Non-pigmented ciliary epithelial cell (primary cell): ENCODE measurements around the gene LAMB4.

Experiments used
- DNase-seq: peaks from one replicate; pipeline ENCODE4 v3.0.0-alpha.2; 2010; ENCODE audit warnings: low read depth

The LAMB4 gene

GRCh38 chr7:108130261-108130660, at the start of gene LAMB4:
Gene LAMB4 (minus strand): TSS chr7:108130361. CDS start chr7:108123164, 7,197 bp downstream.
- no peak for DNase-seq

- no peak for DNase-seq
These were observed 48.2 kb upstream of the LAMB4 start for GRCh38 chr7:108178398-108178797.

- DNase-seq: no peak
These were observed 41.0 kb upstream of the LAMB4 start for GRCh38 chr7:108171164-108171563.

- no peak for DNase-seq
These were observed 40.1 kb upstream of the LAMB4 start for GRCh38 chr7:108170251-108170650.

GRCh38 chr7:108167460-108167859, 37.3 kb upstream of the LAMB4 start:
- DNase-seq: no peak

- no peak for DNase-seq
These were observed 36.5 kb upstream of the LAMB4 start for GRCh38 chr7:108166687-108167086.

- no peak for DNase-seq
These were observed 35.6 kb upstream of the LAMB4 start for GRCh38 chr7:108165723-108166122.

- no peak for DNase-seq
These were observed 34.8 kb upstream of the LAMB4 start for GRCh38 chr7:108164946-108165345.

- no peak for DNase-seq
These were observed 34.2 kb upstream of the LAMB4 start for GRCh38 chr7:108164342-108164741.

GRCh38 chr7:108158776-108159175, 28.6 kb upstream of the LAMB4 start:
- no peak for DNase-seq

- DNase-seq: no peak
These were observed 27.6 kb upstream of the LAMB4 start for GRCh38 chr7:108157606-108158335.

- no peak for DNase-seq
These were observed 26.9 kb upstream of the LAMB4 start for GRCh38 chr7:108156897-108157605.

GRCh38 chr7:108152198-108152597, 22.0 kb upstream of the LAMB4 start:
- DNase-seq: no peak

GRCh38 chr7:108149908-108150307, 19.7 kb upstream of the LAMB4 start:
- no peak for DNase-seq

GRCh38 chr7:108149119-108149518, 19.0 kb upstream of the LAMB4 start:
- DNase-seq: no peak

- DNase-seq: no peak
These were observed 16.9 kb upstream of the LAMB4 start for GRCh38 chr7:108147031-108147563.

GRCh38 chr7:108146070-108146842, 16.1 kb upstream of the LAMB4 start:
- peak; percentile 69 for DNase-seq

GRCh38 chr7:108145401-108145800, 15.2 kb upstream of the LAMB4 start:
- no peak for DNase-seq

- DNase-seq: no peak
These were observed 14.8 kb upstream of the LAMB4 start for GRCh38 chr7:108144931-108145330.

GRCh38 chr7:108143658-108144420, 13.7 kb upstream of the LAMB4 start:
- no peak for DNase-seq

GRCh38 chr7:108142675-108143259, 12.6 kb upstream of the LAMB4 start:
- DNase-seq: no peak
